HG02571 (cell line): ENCODE results near the gene BPTF.
"Not testable (repeated sequence)": the region's sequence is repeated elsewhere in the genome, so short reads cannot be mapped to it uniquely, and the experiment has no call there.

Experiments used
- ATAC-seq: cut with Tn5 transposase; IDR thresholded peaks from one replicate; pipeline ENCODE4 v1.9.1; 2021; ENCODE audit warnings: mild to moderate bottlenecking, moderate library complexity; ENCODE audit not compliant: unreplicated experiment

BPTF gene

GRCh38 chr17:67833946-67834631 is 8.8 kb downstream of the BPTF start:
- no peak for ATAC-seq

- ATAC-seq = no peak
These were observed 9.3 kb downstream of the BPTF start for GRCh38 chr17:67834634-67835033.

- no peak for ATAC-seq
These were observed 11.1 kb downstream of the BPTF start for GRCh38 chr17:67836205-67836987.

GRCh38 chr17:67837965-67838364 is 12.7 kb downstream of the BPTF start:
- no peak for ATAC-seq

GRCh38 chr17:67838538-67838937 is 13.2 kb downstream of the BPTF start:
- no peak for ATAC-seq

GRCh38 chr17:67841992-67842391 is 16.7 kb downstream of the BPTF start:
- no peak for ATAC-seq

- ATAC-seq = no peak
These were observed 17.3 kb downstream of the BPTF start for GRCh38 chr17:67842648-67843047.

GRCh38 chr17:67845374-67845773 is 20.1 kb downstream of the BPTF start:
- ATAC-seq = no peak

- not testable (repeated sequence) for ATAC-seq
These were observed 22.9 kb downstream of the BPTF start for GRCh38 chr17:67848189-67848588.

GRCh38 chr17:67848846-67849245 is 23.5 kb downstream of the BPTF start:
- ATAC-seq = not testable (repeated sequence)

GRCh38 chr17:67850991-67851631 is 25.8 kb downstream of the BPTF start:
- ATAC-seq = no peak

- no peak for ATAC-seq
These were observed 28.4 kb downstream of the BPTF start for GRCh38 chr17:67853703-67854102.

GRCh38 chr17:67854378-67854777 is 29.1 kb downstream of the BPTF start:
- ATAC-seq = no peak

GRCh38 chr17:67855504-67856324 is 30.4 kb downstream of the BPTF start:
- no peak for ATAC-seq

- ATAC-seq = not testable (repeated sequence)
These were observed 31.1 kb downstream of the BPTF start for GRCh38 chr17:67856402-67856801.

- ATAC-seq = no peak
These were observed 37.4 kb downstream of the BPTF start for GRCh38 chr17:67862614-67863217.

- no peak for ATAC-seq
These were observed 38.4 kb downstream of the BPTF start for GRCh38 chr17:67863624-67864247.

- no peak for ATAC-seq
These were observed 40.1 kb downstream of the BPTF start for GRCh38 chr17:67865438-67865837.

GRCh38 chr17:67867591-67867990 is 42.3 kb downstream of the BPTF start:
- no peak for ATAC-seq

GRCh38 chr17:67868176-67868575 is 42.9 kb downstream of the BPTF start:
- no peak for ATAC-seq
